ENCODE data around the gene OSBPL5. TPM values are rescaled to one million over a fixed set of nuclear protein-coding genes. Genes with fewer than 3 reads are reported as not detected.

Gene OSBPL5
- total RNA-seq, 1 experiment from 2014 or later = 51.4 TPM

DNA sequence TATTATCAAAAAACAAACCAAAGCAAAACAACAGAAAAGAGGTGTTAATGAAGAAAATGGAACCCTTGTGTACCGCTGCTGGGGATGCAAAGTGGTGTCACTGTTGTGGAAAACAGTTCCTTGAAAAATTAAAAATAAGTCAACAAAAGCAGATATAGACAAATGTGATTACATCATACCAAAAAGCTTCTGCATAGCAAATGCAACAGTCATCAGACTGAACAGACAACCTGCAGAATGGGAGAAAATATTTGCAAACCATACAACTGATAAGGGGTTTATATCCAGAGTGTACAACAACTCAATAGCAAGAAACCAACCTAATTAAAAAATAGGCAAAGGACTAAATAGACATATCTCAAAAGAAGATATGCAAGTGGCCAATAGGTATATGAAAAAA, 85.0 kb downstream of the OSBPL5 start:
- no peaks in the 10 kb centered on the region for H3K27me3 ChIP-seq (ENCODE audit: low read length)
- H3K9ac ChIP-seq (ENCODE audit: low read length) = no peak overlapping the region
- no peaks in the 10 kb centered on the region for H3K9me3 ChIP-seq (ENCODE audit: low read length)
- H3K4me1 ChIP-seq (ENCODE audit: insufficient read depth, low read length) = no peaks in the 10 kb centered on the region; the same call in 1 of the 2 replicates
- no peak overlapping the region for H3K4me3 ChIP-seq (ENCODE audit: low read length)
- H4K20me1 ChIP-seq (ENCODE audit: low read length) = no peaks in the 10 kb centered on the region
- ChIA-PET CTCF (interaction anchor here (0.6 kb wide), 1 partner anchor 11 kb away, joined by 3 read pairs; no protein-coding TSS in a partner anchor), POLR2A (ENCODE audit: unreplicated experiment) (no interaction called here)
- H2AFZ ChIP-seq (ENCODE audit: low read length) = no peak overlapping the region
- BruUV-seq (replicated peaks) = no TSS peak
- peak; percentile 12 for DNase-seq
- no peak overlapping the region for H3K27ac ChIP-seq (ENCODE audit: low read length)
- H3K36me3 ChIP-seq (ENCODE audit: low read depth, low read length) = no peaks in the 10 kb centered on the region
- TF ChIP-seq, protein P1, sequence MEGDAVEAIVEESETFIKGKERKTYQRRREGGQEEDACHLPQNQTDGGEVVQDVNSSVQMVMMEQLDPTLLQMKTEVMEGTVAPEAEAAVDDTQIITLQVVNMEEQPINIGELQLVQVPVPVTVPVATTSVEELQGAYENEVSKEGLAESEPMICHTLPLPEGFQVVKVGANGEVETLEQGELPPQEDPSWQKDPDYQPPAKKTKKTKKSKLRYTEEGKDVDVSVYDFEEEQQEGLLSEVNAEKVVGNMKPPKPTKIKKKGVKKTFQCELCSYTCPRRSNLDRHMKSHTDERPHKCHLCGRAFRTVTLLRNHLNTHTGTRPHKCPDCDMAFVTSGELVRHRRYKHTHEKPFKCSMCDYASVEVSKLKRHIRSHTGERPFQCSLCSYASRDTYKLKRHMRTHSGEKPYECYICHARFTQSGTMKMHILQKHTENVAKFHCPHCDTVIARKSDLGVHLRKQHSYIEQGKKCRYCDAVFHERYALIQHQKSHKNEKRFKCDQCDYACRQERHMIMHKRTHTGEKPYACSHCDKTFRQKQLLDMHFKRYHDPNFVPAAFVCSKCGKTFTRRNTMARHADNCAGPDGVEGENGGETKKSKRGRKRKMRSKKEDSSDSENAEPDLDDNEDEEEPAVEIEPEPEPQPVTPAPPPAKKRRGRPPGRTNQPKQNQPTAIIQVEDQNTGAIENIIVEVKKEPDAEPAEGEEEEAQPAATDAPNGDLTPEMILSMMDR (conservative IDR thresholded peaks at IDR 0.05; ENCODE audit: low read depth, low read length) = no peak
- TF ChIP-seq EZH2phosphoT487 (IDR thresholded peaks at IDR 0.05; ENCODE audit: borderline replicate concordance, low read length) = no peak
- TF ChIP-seq EZH2 (IDR thresholded peaks at IDR 0.05; ENCODE audit: low read length, unreplicated experiment) = no peak
- H3F3A ChIP-seq (ENCODE audit: low read length, unreplicated experiment) = no peaks in the 10 kb centered on the region
- no peaks in the 10 kb centered on the region for H3K9me2 ChIP-seq (replicated peaks; ENCODE audit: low read length)
- no peaks in the 10 kb centered on the region for H3K79me2 ChIP-seq (ENCODE audit: low read length)
- intact Hi-C loops (cut with micrococcal nuclease) = no loop called here
- ATAC-seq = no peak
- no peak overlapping the region for H3K4me2 ChIP-seq (ENCODE audit: low read length)

DNA sequence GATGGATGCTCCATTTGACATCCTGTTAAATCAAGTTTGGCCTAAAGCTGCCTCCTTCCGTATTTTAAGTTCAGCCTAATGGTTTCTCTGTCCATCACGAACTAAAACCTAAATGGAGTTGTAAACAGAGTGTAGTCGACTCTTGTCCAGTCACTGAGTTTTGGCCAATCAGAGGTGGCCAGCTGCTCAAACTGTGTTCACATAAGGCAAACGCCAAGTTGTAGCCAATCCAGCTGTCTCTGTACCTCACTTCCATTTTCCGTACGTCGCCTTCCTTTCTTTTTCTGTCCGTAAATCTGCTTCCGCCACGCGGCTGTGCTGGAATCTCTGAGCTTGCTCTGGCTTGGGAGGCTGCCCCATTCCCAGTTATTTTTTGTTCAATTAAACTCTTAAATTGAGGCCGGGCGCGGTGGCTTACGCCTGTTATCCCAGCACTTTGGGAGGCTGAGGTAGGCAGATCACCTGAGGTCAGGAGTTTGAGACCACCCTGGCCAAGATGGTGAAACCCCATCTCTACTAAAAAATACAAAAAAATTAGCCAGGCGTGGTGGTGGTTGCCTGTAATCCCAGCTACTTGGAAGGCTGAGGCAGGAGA, 87.2 kb downstream of the OSBPL5 start:
- Histone ChIP-seq H3K27me3 (ENCODE audit: low read length) (no peaks in the 10 kb centered on the region), H3K27ac (ENCODE audit: low read length) (no peak overlapping the region), H3K4me2 (ENCODE audit: low read length) (no peak overlapping the region), H2AFZ (ENCODE audit: low read length) (no peak overlapping the region), H4K20me1 (ENCODE audit: low read length) (no peaks in the 10 kb centered on the region), H3K4me1 (ENCODE audit: insufficient read depth, low read length) (no peaks in the 10 kb centered on the region; the same call in 1 of the 2 replicates), H3F3A (ENCODE audit: low read length, unreplicated experiment) (no peaks in the 10 kb centered on the region), H3K9ac (ENCODE audit: low read length) (no peak overlapping the region), H3K9me2 (replicated peaks; ENCODE audit: low read length) (no peaks in the 10 kb centered on the region), H3K36me3 (ENCODE audit: low read depth, low read length) (no peaks in the 10 kb centered on the region), H3K9me3 (ENCODE audit: low read length) (no peaks in the 10 kb centered on the region), H3K4me3 (ENCODE audit: low read length) (no peak overlapping the region), H3K79me2 (ENCODE audit: low read length) (no peaks in the 10 kb centered on the region)
- ATAC-seq (no peak), DNase-seq (no peak)
- no TSS peak for BruUV-seq (replicated peaks)
- no peak for TF ChIP-seq EZH2 (IDR thresholded peaks at IDR 0.05; ENCODE audit: low read length, unreplicated experiment)
- TF ChIP-seq, protein P1 (conservative IDR thresholded peaks at IDR 0.05; ENCODE audit: low read depth, low read length) = no peak
- TF ChIP-seq EZH2phosphoT487 (IDR thresholded peaks at IDR 0.05; ENCODE audit: borderline replicate concordance, low read length) = no peak
- ChIA-PET POLR2A (ENCODE audit: unreplicated experiment) (no interaction called here), CTCF (no interaction called here)
- intact Hi-C loops (cut with micrococcal nuclease) = no loop called here

- no peak overlapping the region for H3K4me2 ChIP-seq (ENCODE audit: low read length)
- no peaks in the 10 kb centered on the region for H3K79me2 ChIP-seq (ENCODE audit: low read length)
- no peaks in the 10 kb centered on the region for H3K27me3 ChIP-seq (ENCODE audit: low read length)
- ATAC-seq (no peak), DNase-seq (no peak)
- intact Hi-C loops (cut with micrococcal nuclease) = no loop called here
- ChIA-PET CTCF (no interaction called here), POLR2A (ENCODE audit: unreplicated experiment) (no interaction called here)
- H3K9me3 ChIP-seq (ENCODE audit: low read length) = no peaks in the 10 kb centered on the region
- H3K9ac ChIP-seq (ENCODE audit: low read length) = no peak overlapping the region
- no peaks in the 10 kb centered on the region for H3K9me2 ChIP-seq (replicated peaks; ENCODE audit: low read length)
- H3K4me3 ChIP-seq (ENCODE audit: low read length) = no peak overlapping the region
- H3F3A ChIP-seq (ENCODE audit: low read length, unreplicated experiment) = no peaks in the 10 kb centered on the region
- H3K4me1 ChIP-seq (ENCODE audit: insufficient read depth, low read length) = no peaks in the 10 kb centered on the region; the same call in 1 of the 2 replicates
- H3K36me3 ChIP-seq (ENCODE audit: low read depth, low read length) = no peaks in the 10 kb centered on the region
- BruUV-seq (replicated peaks) = no TSS peak
- H3K27ac ChIP-seq (ENCODE audit: low read length) = no peak overlapping the region
- TF ChIP-seq EZH2 (IDR thresholded peaks at IDR 0.05; ENCODE audit: low read length, unreplicated experiment) = no peak
- no peaks in the 10 kb centered on the region for H4K20me1 ChIP-seq (ENCODE audit: low read length)
- H2AFZ ChIP-seq (ENCODE audit: low read length) = no peak overlapping the region
These were observed 87.8 kb downstream of the OSBPL5 start for GRCh38 chr11:3077189-3077836.
